Activated CD4-positive, alpha-beta T cell treated with anti-CD3 and anti-CD28 coated beads for 36 hours (primary cell): ENCODE results near the gene C3orf85. TPM values are rescaled to one million over a fixed set of nuclear protein-coding genes. Genes with fewer than 3 reads are reported as not detected.
A peak's percentile ranks its signal among the peaks of the same experiment; 100 is the strongest.

Experiments used
- ATAC-seq: fragments of 200-7000 bp; cut with Tn5 transposase; one replicate; pipeline ENCODE4 v1.10.0; 2021; ENCODE audit warnings: mild to moderate bottlenecking, moderate library complexity
- CTCF ChIA-PET: fragments of 350-600 bp; sonication (Branson Sonifier 250); formaldehyde crosslinking; loops from one replicate; lab custom pipeline; 2021; ENCODE audit warnings: antibody characterized with exemption; lab: Charles Lee
- POLR2A ChIA-PET: fragments of 350-600 bp; sonication (Branson Sonifier 250); formaldehyde crosslinking; loops from one replicate; lab custom pipeline; 2021; ENCODE audit warnings: antibody characterized with exemption, inconsistent platforms; lab: Charles Lee
- DNase-seq: peaks from one replicate; pipeline ENCODE4 v3.0.0-alpha.2; 2020
- H3K27ac Mint-ChIP-seq: one replicate; pipeline ENCODE4 v1.8.0; 2021; ENCODE audit warnings: mixed read lengths
- H3K27me3 Mint-ChIP-seq: one replicate; pipeline ENCODE4 v1.8.0; 2021; ENCODE audit warnings: mixed read lengths
- H3K36me3 Mint-ChIP-seq: one replicate; pipeline ENCODE4 v1.8.0; 2021; ENCODE audit warnings: low read depth, mixed read lengths
- H3K4me1 Mint-ChIP-seq: one replicate; pipeline ENCODE4 v1.8.0; 2021; ENCODE audit warnings: mixed read lengths
- H3K4me3 Mint-ChIP-seq: one replicate; pipeline ENCODE4 v1.8.0; 2021; ENCODE audit warnings: mild to moderate bottlenecking, moderate library complexity, mixed read lengths
- H3K9me3 Mint-ChIP-seq: one replicate; pipeline ENCODE4 v1.8.0; 2021; ENCODE audit warnings: low read depth, mixed read lengths
- intact Hi-C, 2 experiments: fragments of 100-400 bp; cut with DNase I in 1 of 2; cut with micrococcal nuclease in 1 of 2; formaldehyde crosslinking; loops; one replicate each; pipeline versions ENCODE4 v1.14.2 to v1.15.1; 2022 to 2024; cut with DNase I, micrococcal nuclease
- total RNA-seq, 2 experiments: library from RNA; stranded (reverse); gene quantifications; one replicate each; pipeline ENCODE4 v1.2.3, GENCODE V29; 2021

Gene C3orf85, protein sequence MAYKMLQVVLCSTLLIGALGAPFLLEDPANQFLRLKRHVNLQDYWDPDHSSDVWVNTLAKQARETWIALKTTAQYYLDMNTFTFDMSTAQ
- total RNA-seq: not detected

DNA sequence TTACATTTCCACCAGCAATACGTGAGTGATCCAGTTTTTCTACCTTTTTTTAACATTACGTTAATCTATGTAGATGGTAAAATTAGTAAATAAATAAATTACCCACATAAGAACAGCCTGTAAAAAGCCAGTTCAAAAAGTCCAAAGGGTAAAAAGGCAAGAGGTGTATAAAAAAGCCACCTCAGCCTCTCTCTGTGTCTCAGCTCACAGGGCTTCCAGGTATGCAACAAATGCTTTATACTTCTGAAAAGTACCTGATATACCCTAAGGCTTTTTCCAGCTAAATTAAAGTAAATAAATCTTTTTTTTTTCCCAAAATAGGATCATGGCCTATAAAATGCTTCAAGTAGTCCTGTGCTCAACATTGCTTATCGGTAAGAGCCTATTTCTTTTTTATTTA, at the start of gene C3orf85:
TSS of gene C3orf85 (plus strand) at position 197 of the 400 bp plus-strand sequence. CDS start at position 326, 129 bp downstream.
- Mint-ChIP-seq H3K9me3 (no peaks in the 10 kb centered on the region), H3K36me3 (no peaks in the 10 kb centered on the region), H3K27me3 (peaks cover 2% of the 10 kb centered on the region), H3K4me3 (no peak within 1 kb of the TSS), H3K4me1 (no peaks in the 10 kb centered on the region), H3K27ac (no peak within 1 kb of the TSS)
- ATAC-seq: no peak
- ChIA-PET CTCF (no interaction called here), POLR2A (no interaction called here)
- no peak for DNase-seq
- intact Hi-C loops: no loop called here

DNA sequence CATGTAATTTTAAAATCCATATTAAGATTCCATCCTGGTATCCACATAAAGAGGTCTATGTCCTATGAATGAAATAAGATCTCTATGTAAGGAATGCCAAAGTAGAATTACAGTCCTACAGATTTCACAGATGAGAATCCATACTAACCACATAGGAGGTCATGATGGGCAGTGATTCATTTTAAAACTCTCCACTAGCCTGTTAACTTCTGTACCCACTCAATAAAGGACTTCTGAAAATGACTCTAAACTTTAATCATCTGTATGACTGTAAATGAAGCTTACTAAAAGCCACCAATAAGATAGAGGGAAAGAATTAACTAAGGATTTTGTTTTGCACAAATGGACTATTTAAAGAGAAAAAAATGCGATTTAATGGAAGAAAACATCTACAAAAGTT, 47.3 kb upstream of the C3orf85 start:
- Mint-ChIP-seq H3K27me3 (peaks cover 13% of the 10 kb centered on the region), H3K36me3 (no peaks in the 10 kb centered on the region), H3K4me3 (no peak overlapping the region), H3K9me3 (no peaks in the 10 kb centered on the region), H3K4me1 (no peaks in the 10 kb centered on the region), H3K27ac (no peak overlapping the region)
- intact Hi-C loops: loop anchor here in 1 of 2 experiments (10.0 kb wide), 1 partner anchor 604 kb away; no protein-coding TSS in a partner anchor
- ATAC-seq (no peak), DNase-seq (no peak)
- ChIA-PET CTCF (no interaction called here), POLR2A (no interaction called here)

DNA sequence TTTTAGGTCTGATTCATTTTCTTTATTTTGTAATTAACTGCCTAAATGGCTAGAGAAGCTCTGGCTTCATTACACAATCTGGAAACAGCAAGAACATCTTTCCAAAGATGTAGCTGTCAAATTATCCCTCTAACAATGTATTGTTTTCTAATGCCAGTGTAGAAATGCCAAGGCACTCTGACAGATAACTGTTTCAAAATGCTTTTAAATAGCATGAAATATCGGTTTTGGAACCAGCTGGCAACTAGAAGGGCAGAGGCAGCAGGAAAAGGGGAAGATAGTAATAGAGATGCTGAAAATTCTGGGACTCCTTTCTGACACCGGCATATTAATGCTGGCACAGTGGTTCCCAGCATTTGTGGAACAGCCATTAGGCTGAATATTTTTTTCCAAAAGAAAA, 44.7 kb upstream of the C3orf85 start:
- ChIA-PET POLR2A (no interaction called here), CTCF (interaction anchor here (0.6 to 2.2 kb wide), 3 partner anchors 68 to 1022 kb away, joined by 3 to 10 read pairs (median 6); no protein-coding TSS in a partner anchor)
- Mint-ChIP-seq H3K36me3 (no peaks in the 10 kb centered on the region), H3K4me3 (no peak overlapping the region), H3K9me3 (no peaks in the 10 kb centered on the region), H3K4me1 (no peaks in the 10 kb centered on the region), H3K27me3 (peaks cover 3% of the 10 kb centered on the region), H3K27ac (no peak overlapping the region)
- ATAC-seq (no peak), DNase-seq (no peak)
- intact Hi-C loops: no loop called here

DNA sequence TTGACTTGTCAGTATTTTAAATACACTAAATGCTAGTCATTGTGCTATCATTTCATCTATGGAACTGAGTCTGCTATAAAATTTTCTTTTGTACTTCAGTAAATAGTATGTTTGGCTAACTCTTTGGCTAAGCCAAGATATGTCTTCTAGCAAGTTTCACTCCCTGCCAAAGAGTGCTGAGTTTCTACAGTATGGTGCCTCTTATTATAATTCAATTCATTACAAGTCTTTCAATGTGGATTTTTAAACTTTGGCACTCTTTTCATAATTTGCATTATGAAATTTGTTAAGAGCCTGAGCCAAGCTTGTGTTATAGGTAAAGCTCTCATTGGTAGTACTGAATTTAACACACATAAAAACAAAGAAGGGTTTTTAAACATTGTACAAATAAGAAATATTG, 43.0 kb upstream of the C3orf85 start:
- no peaks in the 10 kb centered on the region for H3K36me3 Mint-ChIP-seq
- ChIA-PET POLR2A (no interaction called here), CTCF (interaction anchor here (0.6 to 2.2 kb wide), 2 partner anchors 70 to 1573 kb away, joined by 3 to 10 read pairs; no protein-coding TSS in a partner anchor)
- intact Hi-C loops: no loop called here
- ATAC-seq (no peak), DNase-seq (no peak)
- no peaks in the 10 kb centered on the region for H3K4me1 Mint-ChIP-seq
- H3K9me3 Mint-ChIP-seq: no peaks in the 10 kb centered on the region
- H3K4me3 Mint-ChIP-seq: no peak overlapping the region
- H3K27ac Mint-ChIP-seq: no peak overlapping the region
- peaks cover 2% of the 10 kb centered on the region for H3K27me3 Mint-ChIP-seq

DNA sequence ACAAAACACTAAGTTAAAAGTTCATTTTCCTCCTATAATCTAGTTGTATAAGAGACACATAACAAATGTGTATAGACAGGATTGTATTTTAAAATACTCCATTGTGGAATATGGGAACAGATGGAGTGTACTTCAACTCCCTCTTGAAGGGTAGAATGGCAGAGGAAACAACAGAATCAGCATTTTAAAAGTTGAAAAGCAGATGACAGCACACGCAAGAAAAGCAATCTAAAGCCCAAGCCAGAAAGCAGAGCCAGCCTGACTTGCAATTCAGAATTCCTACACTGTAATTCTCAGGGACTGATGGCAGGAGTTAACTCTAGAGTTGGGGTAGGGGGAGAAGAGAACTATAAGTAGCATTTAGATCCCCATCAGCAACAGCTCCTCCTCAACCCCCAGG, 41.4 kb upstream of the C3orf85 start:
- Mint-ChIP-seq H3K4me3 (no peak overlapping the region), H3K27me3 (no peaks in the 10 kb centered on the region), H3K4me1 (no peaks in the 10 kb centered on the region), H3K27ac (no peak overlapping the region), H3K36me3 (no peaks in the 10 kb centered on the region), H3K9me3 (no peaks in the 10 kb centered on the region)
- ChIA-PET CTCF (interaction anchor here (0.6 kb wide), 1 partner anchor 62 kb away, joined by 3 read pairs; no protein-coding TSS in a partner anchor), POLR2A (no interaction called here)
- DNase-seq (no peak), ATAC-seq (no peak)
- intact Hi-C loops: no loop called here

DNA sequence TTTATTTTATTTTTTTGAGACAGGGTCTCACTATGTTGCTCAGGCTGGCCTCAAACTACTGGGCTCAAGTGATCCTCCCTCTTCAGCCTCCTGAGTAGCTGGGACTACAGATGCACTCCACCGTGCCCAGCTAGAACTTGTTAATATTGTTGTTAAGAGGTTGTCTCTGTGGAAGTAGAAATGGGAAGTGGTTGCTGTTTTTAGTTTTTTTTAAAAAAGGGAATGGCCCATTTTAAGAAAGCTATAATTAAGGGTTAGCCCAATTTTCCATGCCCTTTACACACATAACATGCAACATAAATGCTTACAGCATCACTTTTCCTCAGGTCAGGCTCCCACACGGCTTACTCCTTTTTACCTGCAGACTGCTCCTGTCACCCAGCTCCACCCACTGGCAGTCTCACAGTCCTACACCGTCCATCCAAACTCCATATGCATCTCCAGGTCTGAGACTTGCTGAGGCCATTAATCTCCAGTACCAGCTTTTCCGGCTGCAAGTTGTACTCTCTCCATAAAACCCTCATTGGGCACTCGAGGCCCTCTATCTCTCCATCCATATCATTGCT, 38.4 kb upstream of the C3orf85 start:
- Mint-ChIP-seq H3K9me3 (no peaks in the 10 kb centered on the region), H3K4me1 (no peaks in the 10 kb centered on the region), H3K27ac (no peak overlapping the region), H3K4me3 (no peak overlapping the region), H3K27me3 (no peaks in the 10 kb centered on the region), H3K36me3 (no peaks in the 10 kb centered on the region)
- CTCF ChIA-PET: interaction anchor here (0.6 to 2.0 kb wide), 4 partner anchors 9 to 74 kb away, joined by 3 to 7 read pairs (median 4); no protein-coding TSS in a partner anchor
- DNase-seq: peak; percentile 16
- ATAC-seq: no peak
- intact Hi-C loops: no loop called here
- POLR2A ChIA-PET: no interaction called here

DNA sequence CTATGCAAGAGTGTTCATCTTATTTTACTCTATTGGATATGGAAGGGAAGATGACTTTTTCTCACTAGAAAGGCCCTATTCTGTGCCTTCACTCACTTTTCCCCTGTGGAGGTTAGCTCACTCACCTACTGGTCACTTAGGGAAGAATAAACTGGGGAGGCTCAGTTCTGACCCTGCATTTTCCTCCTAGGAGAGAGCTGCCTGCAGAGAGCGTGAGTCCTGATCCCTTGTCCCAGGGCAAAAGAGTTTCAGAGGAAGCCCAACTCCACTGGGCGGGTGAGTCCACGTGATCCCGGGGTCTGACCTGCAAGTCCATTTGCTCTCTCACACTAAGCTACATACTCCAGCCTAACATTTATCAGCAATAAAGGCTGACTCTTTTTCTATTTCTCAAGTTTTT, 26.9 kb upstream of the C3orf85 start:
- Mint-ChIP-seq H3K36me3 (no peaks in the 10 kb centered on the region), H3K27me3 (peaks cover 12% of the 10 kb centered on the region), H3K4me1 (no peaks in the 10 kb centered on the region), H3K9me3 (no peaks in the 10 kb centered on the region), H3K4me3 (no peak overlapping the region), H3K27ac (no peak overlapping the region)
- ChIA-PET CTCF (no interaction called here), POLR2A (no interaction called here)
- ATAC-seq: no peak
- DNase-seq: no peak
- intact Hi-C loops: no loop called here

DNA sequence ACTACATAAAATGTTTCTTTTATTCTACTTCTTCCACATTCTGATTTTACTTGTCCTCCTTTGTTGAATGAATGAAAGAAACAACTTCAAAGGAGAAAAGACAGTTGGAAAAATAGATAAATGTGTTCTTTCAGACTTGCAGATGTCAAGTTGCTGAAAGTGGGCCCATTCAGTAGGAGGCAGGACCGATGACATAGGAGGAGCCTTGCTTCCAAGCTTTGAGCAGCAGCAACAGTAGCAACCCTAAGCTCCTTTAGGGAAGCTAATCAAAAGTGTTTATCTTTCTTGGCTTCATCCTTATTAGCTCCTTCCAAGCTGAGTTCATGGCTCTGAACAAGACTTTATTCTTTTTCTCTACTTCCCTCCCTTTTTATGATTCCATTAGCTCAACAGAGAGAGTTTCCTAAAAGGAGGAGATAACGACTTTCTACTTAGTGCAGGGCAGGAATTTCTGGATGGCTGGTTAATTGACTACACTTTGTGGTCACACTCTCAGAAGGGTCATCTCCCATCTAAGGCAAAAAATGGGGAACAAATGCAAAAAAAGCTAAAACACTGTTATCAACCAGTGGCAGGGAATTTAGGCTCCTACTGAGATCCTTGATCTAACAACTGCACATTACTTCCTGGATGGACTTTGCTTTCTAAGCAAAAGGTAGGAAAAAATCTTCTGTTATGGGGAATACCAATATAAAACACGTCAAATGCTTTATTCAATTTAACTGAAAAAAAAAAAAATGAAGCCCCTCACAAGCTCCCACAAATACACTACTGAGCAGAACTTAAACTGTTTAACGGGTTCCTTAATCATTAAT, 23.4 kb upstream of the C3orf85 start:
- ATAC-seq (no peak), DNase-seq (no peak)
- POLR2A ChIA-PET: no interaction called here
- H3K36me3 Mint-ChIP-seq: no peaks in the 10 kb centered on the region
- CTCF ChIA-PET: no interaction called here
- H3K27me3 Mint-ChIP-seq: peaks cover 4% of the 10 kb centered on the region
- no peaks in the 10 kb centered on the region for H3K4me1 Mint-ChIP-seq
- no peak overlapping the region for H3K27ac Mint-ChIP-seq
- H3K4me3 Mint-ChIP-seq: no peak overlapping the region
- intact Hi-C loops: no loop called here
- H3K9me3 Mint-ChIP-seq: no peaks in the 10 kb centered on the region

DNA sequence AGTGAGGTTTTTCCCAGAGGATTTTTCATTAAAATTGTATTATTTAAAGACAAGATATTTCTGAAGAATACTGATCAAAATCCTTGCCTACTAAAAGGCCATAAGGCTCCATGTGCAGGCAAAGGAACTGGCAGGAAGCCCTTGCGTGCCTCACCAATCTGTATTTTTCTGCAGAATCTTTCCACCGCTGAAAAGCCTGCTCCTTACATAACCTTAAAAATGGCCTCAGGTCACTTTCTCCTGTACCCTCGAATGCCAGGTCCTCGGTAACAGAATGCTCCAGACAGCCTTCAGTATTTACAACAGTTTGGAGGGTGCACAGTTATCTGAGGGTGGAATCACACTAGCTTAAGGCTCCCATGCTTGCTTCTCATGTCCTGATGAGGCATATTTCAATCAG, 21.8 kb upstream of the C3orf85 start:
- ChIA-PET CTCF (interaction anchor here (1.6 kb wide), 1 partner anchor 91 kb away, joined by 6 read pairs; no protein-coding TSS in a partner anchor), POLR2A (no interaction called here)
- peaks cover 2% of the 10 kb centered on the region for H3K27me3 Mint-ChIP-seq
- intact Hi-C loops: no loop called here
- H3K36me3 Mint-ChIP-seq: no peaks in the 10 kb centered on the region
- DNase-seq (no peak), ATAC-seq (no peak)
- H3K4me3 Mint-ChIP-seq: no peak overlapping the region
- H3K4me1 Mint-ChIP-seq: no peaks in the 10 kb centered on the region
- H3K27ac Mint-ChIP-seq: no peak overlapping the region
- no peaks in the 10 kb centered on the region for H3K9me3 Mint-ChIP-seq

DNA sequence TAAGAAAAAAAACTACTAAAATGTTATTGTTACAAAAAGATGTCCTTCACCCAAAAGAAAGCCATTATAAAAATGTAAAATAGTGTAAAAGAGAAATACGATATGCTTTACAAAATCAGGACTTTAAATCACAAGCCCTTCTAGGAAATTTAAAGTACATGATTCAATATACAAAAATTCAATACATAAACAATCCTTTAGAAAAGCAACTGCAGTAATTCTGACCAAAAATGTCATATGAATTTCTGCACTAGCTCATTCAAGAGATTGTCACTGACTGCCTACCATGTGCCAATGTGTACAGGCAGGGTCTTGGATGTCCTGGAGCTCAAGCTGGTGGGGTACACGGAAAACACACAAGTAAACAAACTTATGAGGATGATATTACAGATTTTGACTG, 21.1 kb upstream of the C3orf85 start:
- H3K27ac Mint-ChIP-seq: no peak overlapping the region
- H3K9me3 Mint-ChIP-seq: no peaks in the 10 kb centered on the region
- no peak for ATAC-seq
- ChIA-PET POLR2A (no interaction called here), CTCF (interaction anchor here (1.6 kb wide), 1 partner anchor 92 kb away, joined by 6 read pairs; no protein-coding TSS in a partner anchor)
- no peaks in the 10 kb centered on the region for H3K36me3 Mint-ChIP-seq
- no peak for DNase-seq
- peaks cover 2% of the 10 kb centered on the region for H3K27me3 Mint-ChIP-seq
- H3K4me1 Mint-ChIP-seq: no peaks in the 10 kb centered on the region
- intact Hi-C loops: no loop called here
- H3K4me3 Mint-ChIP-seq: no peak overlapping the region

DNA sequence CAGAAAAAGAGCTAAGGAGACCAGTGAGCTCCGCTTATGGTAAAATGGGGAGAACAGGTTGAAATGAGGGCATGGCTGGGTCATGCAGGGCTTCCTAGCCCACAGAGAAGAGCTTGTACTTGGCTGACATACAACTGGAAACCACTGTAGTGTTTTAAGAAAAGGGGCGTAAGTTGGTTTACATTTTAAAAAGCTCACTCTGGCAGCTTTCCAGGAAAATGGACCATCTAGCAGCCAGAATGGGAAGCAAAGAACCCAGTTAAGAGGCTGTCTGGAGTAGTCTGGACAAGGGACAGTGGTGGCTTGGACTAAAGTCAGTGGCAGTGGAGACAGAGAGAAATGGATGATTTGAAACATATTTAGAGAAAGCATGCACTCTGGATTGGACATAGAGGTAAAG, 20.5 kb upstream of the C3orf85 start:
- no peak for ATAC-seq
- H3K4me3 Mint-ChIP-seq: no peak overlapping the region
- POLR2A ChIA-PET: no interaction called here
- H3K9me3 Mint-ChIP-seq: no peaks in the 10 kb centered on the region
- intact Hi-C loops: no loop called here
- H3K27me3 Mint-ChIP-seq: peaks cover 2% of the 10 kb centered on the region
- H3K36me3 Mint-ChIP-seq: no peaks in the 10 kb centered on the region
- no peak overlapping the region for H3K27ac Mint-ChIP-seq
- DNase-seq: no peak
- H3K4me1 Mint-ChIP-seq: no peaks in the 10 kb centered on the region
- CTCF ChIA-PET: interaction anchor here (1.6 kb wide), 1 partner anchor 92 kb away, joined by 6 read pairs; no protein-coding TSS in a partner anchor
